SJCRH30 (cell line): ENCODE results near the gene DAPK2. TPM values are rescaled to one million over a fixed set of nuclear protein-coding genes. Genes with fewer than 3 reads are reported as not detected.
"Not testable (repeated sequence)": the region's sequence is repeated elsewhere in the genome, so short reads cannot be mapped to it uniquely, and the experiment has no call there.

Source experiments
- DNase-seq, 2 experiments: peaks; one replicate each; pipeline ENCODE4 v3.0.0-alpha.2; 2015 to 2020
- H3K27ac ChIP-seq: fragments of 250-450 bp; sonication (Bioruptor Pico); 2 replicates; pipeline ENCODE4 v1.5.1; 2020; ENCODE audit warnings: mild to moderate bottlenecking, moderate library complexity
- H3K27me3 ChIP-seq: fragments of 250-450 bp; sonication (Bioruptor Pico); 2 replicates; pipeline ENCODE4 v1.5.1; 2020; ENCODE audit warnings: mild to moderate bottlenecking, moderate library complexity
- H3K36me3 ChIP-seq: fragments of 250-450 bp; sonication (Bioruptor Pico); 2 replicates; pipeline ENCODE4 v1.5.1; 2020; ENCODE audit warnings: mild to moderate bottlenecking, moderate library complexity
- H3K4me1 ChIP-seq: fragments of 250-450 bp; sonication (Bioruptor Pico); 2 replicates; pipeline ENCODE4 v1.5.1; 2020; ENCODE audit warnings: mild to moderate bottlenecking, moderate library complexity
- H3K4me3 ChIP-seq: fragments of 250-450 bp; sonication (Bioruptor Pico); 2 replicates; pipeline ENCODE4 v1.5.1; 2020; ENCODE audit warnings: mild to moderate bottlenecking, moderate library complexity
- H3K9me3 ChIP-seq: fragments of 250-450 bp; sonication (Bioruptor Pico); replicated peaks from 2 replicates; pipeline ENCODE4 v1.5.1; 2020; ENCODE audit warnings: mild to moderate bottlenecking, moderate library complexity
- total RNA-seq: library from RNA; depleted of rRNA; stranded (reverse); fragments of >200 nt; shearing (Covaris generic); gene quantifications from 2 replicates; pipeline ENCODE4 v1.2.3, GENCODE V29; 2014

The DAPK2 gene
- total RNA-seq, 1 experiment from 2014 or later = 0.85 TPM

DNA sequence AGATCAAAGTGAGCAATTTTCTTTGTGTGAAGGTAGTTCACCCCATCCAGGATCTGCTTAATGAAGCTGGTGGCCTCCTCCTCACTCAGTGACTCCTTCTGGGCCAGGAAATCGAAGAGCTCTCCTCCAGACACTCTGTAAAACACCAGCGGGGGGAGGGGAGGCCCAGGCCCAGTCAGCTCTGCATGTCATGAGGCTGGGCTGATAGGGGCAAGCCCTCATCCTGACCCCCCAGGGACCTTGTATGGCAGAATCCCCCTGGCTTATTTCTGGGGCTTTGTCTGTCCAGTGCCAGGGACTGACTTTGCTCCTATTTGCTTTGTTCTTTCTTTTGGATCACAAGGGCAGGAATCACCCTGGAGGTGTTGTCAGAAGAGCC lies 74.9 kb downstream of the DAPK2 start:
- no peak overlapping the region for H3K27ac ChIP-seq

GRCh38 chr15:63970621-63971426 lies 75.5 kb downstream of the DAPK2 start:
- Histone ChIP-seq H3K9me3 (no peaks in the 10 kb centered on the region; the same call in 1 of the 2 replicates), H3K27me3 (no peaks in the 10 kb centered on the region), H3K4me1 (no peaks in the 10 kb centered on the region), H3K4me3 (no peak overlapping the region), H3K36me3 (no peaks in the 10 kb centered on the region), H3K27ac (no peak overlapping the region)
- DNase-seq = no peak

More for the DNA sequence above, 74.9 kb downstream of the DAPK2 start:
- no peaks in the 10 kb centered on the region for H3K36me3 ChIP-seq
- no peak for DNase-seq
- no peaks in the 10 kb centered on the region for H3K27me3 ChIP-seq
- no peak overlapping the region for H3K4me3 ChIP-seq
- no peaks in the 10 kb centered on the region; the same call in 1 of the 2 replicates for H3K9me3 ChIP-seq
- no peaks in the 10 kb centered on the region for H3K4me1 ChIP-seq

- DNase-seq = no peak
- no peaks in the 10 kb centered on the region for H3K27me3 ChIP-seq
- no peaks in the 10 kb centered on the region; the same call in 1 of the 2 replicates for H3K9me3 ChIP-seq
- no peak overlapping the region for H3K27ac ChIP-seq
- H3K4me3 ChIP-seq = no peak overlapping the region
- H3K4me1 ChIP-seq = no peaks in the 10 kb centered on the region
- H3K36me3 ChIP-seq = no peaks in the 10 kb centered on the region
Observed at GRCh38 chr15:63969652-63970421, 76.4 kb downstream of the DAPK2 start.

DNA sequence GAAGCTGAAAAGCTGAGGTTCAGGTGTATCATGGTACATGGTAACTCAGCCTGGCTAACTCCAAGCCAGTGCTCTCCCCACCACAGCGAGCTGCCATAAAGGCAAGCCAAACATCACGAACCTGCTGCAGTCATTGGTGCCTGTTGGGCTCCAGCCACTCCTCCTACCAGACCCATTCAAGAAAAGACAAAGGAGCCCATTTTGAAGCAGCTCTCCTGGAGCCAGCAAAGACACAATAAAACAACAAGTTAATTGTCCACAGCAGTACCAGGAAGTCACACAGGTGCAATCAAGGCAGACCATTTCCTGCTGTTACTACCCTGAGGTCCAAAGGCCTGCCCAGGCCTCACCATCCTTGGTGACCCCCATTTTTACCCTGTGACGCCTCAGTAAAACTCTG lies 77.6 kb downstream of the DAPK2 start:
- Histone ChIP-seq H3K4me3 (no peak overlapping the region), H3K27ac (no peak overlapping the region), H3K4me1 (no peaks in the 10 kb centered on the region), H3K27me3 (no peaks in the 10 kb centered on the region), H3K36me3 (no peaks in the 10 kb centered on the region), H3K9me3 (peaks cover 2% of the 10 kb centered on the region; the same call in 1 of the 2 replicates)
- DNase-seq = no peak

- Histone ChIP-seq H3K27ac (no peak overlapping the region), H3K36me3 (no peaks in the 10 kb centered on the region)
- no peak for DNase-seq
Observed at GRCh38 chr15:63968122-63968524, 78.2 kb downstream of the DAPK2 start.

GRCh38 chr15:63967616-63968015 lies 78.7 kb downstream of the DAPK2 start:
- DNase-seq = no peak
- no peak overlapping the region for H3K4me3 ChIP-seq
- no peaks in the 10 kb centered on the region for H3K4me1 ChIP-seq
- peaks cover 6% of the 10 kb centered on the region; the same call in 1 of the 2 replicates for H3K9me3 ChIP-seq
- no peaks in the 10 kb centered on the region for H3K36me3 ChIP-seq
- H3K27ac ChIP-seq = no peak overlapping the region
- H3K27me3 ChIP-seq = no peaks in the 10 kb centered on the region

More at GRCh38 chr15:63968122-63968524, 78.2 kb downstream of the DAPK2 start:
- H3K4me1 ChIP-seq = no peaks in the 10 kb centered on the region
- no peak overlapping the region for H3K4me3 ChIP-seq
- peaks cover 6% of the 10 kb centered on the region; the same call in 1 of the 2 replicates for H3K9me3 ChIP-seq
- no peaks in the 10 kb centered on the region for H3K27me3 ChIP-seq

DNA sequence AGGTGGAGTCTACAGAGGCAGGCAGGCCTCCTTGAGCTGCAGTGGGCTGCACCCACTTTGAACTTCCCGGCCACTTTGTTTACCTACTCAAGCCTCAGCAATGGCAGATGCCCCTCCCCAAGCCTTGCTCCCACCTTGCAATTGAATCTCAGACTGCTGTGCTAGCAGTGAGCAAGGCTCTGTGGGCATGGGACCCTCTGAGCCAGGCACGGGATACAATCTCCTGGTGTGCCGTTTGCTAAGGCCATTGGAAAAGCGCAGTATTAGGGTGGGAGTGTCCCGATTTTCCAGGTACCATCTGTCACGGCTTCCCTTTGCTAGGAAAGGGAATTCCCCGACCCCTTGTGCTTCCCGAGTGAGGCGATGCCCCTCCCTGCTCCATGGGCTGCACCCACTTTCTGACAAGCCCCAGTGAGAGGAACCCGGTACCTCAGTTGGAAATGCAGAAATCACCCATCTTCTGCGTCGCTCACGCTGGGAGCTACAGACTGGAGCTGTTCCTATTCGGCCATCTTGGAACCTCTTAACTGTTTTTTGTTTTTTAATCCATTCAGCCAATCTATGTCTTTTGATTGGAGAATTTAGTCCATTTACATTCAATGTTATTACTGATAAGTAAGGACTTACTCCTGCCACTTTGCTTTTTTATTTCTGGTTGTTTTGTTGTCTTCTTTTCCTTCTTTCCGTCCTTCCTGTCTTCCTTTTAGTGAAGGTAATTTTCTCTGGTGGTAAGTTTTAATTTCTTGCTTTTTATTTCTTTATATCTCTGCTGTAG lies 83.2 kb downstream of the DAPK2 start:
- H3K9me3 ChIP-seq, H3K4me3 ChIP-seq, H3K4me1 ChIP-seq, DNase-seq, H3K27me3 ChIP-seq, H3K27ac ChIP-seq, H3K36me3 ChIP-seq: not testable (repeated sequence)

- Histone ChIP-seq H3K27ac (no peak overlapping the region), H3K36me3 (no peaks in the 10 kb centered on the region), H3K27me3 (no peaks in the 10 kb centered on the region), H3K4me1 (peaks cover 8% of the 10 kb centered on the region; the same call in 1 of the 2 replicates), H3K4me3 (no peak overlapping the region), H3K9me3 (no peaks in the 10 kb centered on the region; the same call in 1 of the 2 replicates)
- no peak for DNase-seq
Observed at GRCh38 chr15:63953524-63953923, 92.8 kb downstream of the DAPK2 start.

DNA sequence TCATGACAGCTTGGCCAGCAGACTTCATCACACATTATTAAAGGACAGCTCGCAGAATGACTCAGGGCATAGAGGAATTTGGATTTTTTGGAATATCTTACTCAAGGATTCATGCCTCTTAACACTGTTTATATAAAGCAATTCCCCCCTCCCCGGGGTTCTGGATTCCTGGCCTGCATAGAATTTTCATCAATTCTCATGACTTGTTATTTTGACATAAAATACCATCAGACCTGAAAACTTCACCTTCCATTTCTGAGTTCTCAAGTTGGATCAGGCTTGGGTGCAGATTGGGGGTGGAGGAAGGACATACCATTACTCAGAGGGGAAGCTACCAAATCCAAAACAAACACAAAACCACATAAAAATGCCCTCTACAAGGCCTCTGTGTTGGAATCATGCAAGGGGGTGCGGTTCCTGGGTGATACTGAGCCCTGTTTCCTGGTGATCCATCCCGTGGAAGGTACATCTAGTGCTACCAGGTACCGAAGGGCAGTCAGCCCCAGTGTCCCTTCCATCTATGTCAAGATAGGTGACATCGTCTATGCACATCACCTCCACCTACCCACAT lies 95.3 kb downstream of the DAPK2 start:
- no peak for DNase-seq
- no peak overlapping the region for H3K4me3 ChIP-seq
- H3K27me3 ChIP-seq = no peaks in the 10 kb centered on the region
- H3K36me3 ChIP-seq = no peaks in the 10 kb centered on the region
- H3K27ac ChIP-seq = no peak overlapping the region
- peaks cover 8% of the 10 kb centered on the region; the same call in 1 of the 2 replicates for H3K4me1 ChIP-seq
- H3K9me3 ChIP-seq = no peaks in the 10 kb centered on the region; the same call in 1 of the 2 replicates

DNA sequence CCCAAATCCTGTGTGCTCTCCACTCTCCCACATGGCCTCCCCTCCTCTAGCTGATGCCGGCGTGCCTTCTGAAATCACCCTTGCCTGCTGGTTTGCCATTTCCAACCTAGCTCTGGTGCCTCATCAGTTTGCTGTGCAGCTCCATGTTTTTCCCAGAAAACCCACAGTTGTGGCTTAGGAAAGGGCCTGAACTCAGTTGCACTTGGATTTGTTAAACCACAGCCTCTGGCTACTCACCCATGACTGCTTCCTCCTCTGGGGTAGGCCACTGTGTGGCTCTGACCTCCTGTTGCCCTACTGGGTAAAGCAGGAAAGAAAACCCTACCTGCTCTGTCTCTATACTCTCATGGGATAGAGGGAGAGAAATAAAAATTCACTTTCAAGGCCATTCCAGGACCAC lies 97.3 kb downstream of the DAPK2 start:
- H3K4me3 ChIP-seq = no peak overlapping the region

DNA sequence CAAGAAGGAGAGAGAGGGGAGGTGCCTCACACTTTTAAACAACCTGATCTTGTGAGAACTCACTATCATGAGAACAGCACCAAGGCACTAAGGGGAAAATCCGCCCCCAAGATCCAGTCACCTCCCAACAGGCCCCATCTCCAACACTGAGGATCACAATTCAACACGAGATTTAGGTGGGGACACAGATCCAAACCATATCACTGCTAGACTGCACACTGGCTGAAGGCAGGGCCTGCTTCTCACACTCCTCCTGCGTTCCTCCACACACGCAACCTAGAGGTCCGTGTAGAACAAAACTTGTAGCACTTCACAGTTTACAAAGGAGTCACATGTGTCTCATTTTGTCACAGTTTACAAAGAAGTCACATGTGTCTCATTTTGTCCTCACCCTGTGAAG lies 97.8 kb downstream of the DAPK2 start:
- Histone ChIP-seq H3K4me3 (no peak overlapping the region), H3K9me3 (no peaks in the 10 kb centered on the region; the same call in 1 of the 2 replicates), H3K36me3 (no peaks in the 10 kb centered on the region), H3K4me1 (peaks cover 8% of the 10 kb centered on the region; the same call in 1 of the 2 replicates), H3K27ac (no peak overlapping the region), H3K27me3 (no peaks in the 10 kb centered on the region)
- DNase-seq = no peak

More for the DNA sequence above, 97.3 kb downstream of the DAPK2 start:
- H3K4me1 ChIP-seq = peaks cover 8% of the 10 kb centered on the region; the same call in 1 of the 2 replicates
- H3K36me3 ChIP-seq = no peaks in the 10 kb centered on the region
- DNase-seq = no peak
- H3K27ac ChIP-seq = no peak overlapping the region
- no peaks in the 10 kb centered on the region; the same call in 1 of the 2 replicates for H3K9me3 ChIP-seq
- H3K27me3 ChIP-seq = no peaks in the 10 kb centered on the region

DNA sequence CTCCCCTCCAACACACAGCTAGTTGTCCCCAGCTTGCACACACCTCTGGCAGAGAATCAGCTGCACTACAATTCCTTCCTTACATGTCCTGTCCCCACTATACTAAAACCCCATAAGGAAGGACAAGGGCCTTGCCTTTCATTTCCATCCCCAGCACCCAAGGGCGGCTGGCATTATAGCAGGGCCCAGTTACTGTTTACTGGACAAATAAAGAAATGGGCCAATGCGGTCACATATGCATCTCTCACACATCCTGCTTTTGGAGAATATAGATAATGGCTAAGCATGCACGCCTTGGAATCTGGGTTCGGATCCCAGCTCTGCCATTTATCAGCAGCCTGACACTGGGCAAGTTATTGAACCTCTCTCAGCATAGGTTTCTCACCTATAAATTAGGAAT lies 99.1 kb downstream of the DAPK2 start:
- DNase-seq = no peak
- Histone ChIP-seq H3K4me1 (peaks cover 8% of the 10 kb centered on the region; the same call in 1 of the 2 replicates), H3K36me3 (no peaks in the 10 kb centered on the region), H3K27me3 (no peaks in the 10 kb centered on the region), H3K27ac (no peak overlapping the region), H3K9me3 (no peaks in the 10 kb centered on the region; the same call in 1 of the 2 replicates), H3K4me3 (no peak overlapping the region)

DNA sequence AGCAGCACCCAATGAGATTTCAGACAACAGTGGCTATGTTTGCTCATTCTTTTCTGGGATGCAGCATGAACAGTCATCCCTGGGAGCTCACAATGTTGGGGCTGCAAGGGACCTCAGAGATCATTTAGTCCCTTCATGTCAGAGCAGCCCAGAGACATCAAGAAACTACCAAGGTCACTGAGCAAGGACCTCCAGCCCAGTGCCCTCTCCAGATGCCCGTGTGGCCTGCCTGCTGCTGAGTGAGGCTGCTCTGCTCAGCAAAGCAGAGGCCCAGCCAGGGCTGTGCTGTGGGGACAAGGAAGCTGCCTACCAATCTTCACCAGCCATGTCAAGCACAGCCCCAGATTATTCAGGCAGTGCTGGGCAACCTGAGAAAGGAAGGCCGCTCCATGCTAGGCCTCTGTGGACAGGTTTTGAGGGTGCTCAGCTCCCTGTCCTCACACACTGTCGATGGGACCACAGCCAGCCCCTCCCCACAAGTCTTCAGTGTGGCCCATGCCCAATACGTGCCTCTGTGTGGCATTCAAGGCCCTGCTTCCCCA lies 99.7 kb downstream of the DAPK2 start:
- H3K27me3 ChIP-seq = no peaks in the 10 kb centered on the region
- no peaks in the 10 kb centered on the region; the same call in 1 of the 2 replicates for H3K9me3 ChIP-seq
- H3K4me1 ChIP-seq = peaks cover 8% of the 10 kb centered on the region; the same call in 1 of the 2 replicates
- no peak for DNase-seq
- H3K36me3 ChIP-seq = no peaks in the 10 kb centered on the region
- H3K27ac ChIP-seq = no peak overlapping the region
- no peak overlapping the region for H3K4me3 ChIP-seq

DNA sequence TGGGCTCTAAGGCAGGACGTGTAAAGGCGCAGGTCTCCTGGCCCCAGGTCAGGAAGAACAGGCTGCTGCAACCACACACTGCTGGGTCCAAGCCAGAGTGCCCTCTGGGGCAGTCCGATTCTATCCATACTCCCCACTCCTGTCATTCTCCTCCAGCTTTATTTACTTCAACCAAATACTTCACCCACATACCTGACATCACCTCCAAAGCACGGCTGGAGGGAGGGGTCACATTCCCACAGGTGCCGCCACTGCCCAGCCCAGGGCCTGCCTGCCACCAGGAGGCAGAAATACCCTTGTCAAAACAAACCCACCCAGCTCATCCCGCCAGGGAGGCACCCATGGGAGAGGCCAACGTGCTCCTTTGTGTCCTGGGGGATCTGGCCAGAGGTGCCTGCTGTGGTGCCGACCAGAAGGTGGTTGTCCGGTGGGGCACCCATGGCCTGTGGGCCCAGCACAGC lies 100.4 kb downstream of the DAPK2 start:
- no peak for DNase-seq
- Histone ChIP-seq H3K27me3 (no peaks in the 10 kb centered on the region), H3K9me3 (no peaks in the 10 kb centered on the region; the same call in 1 of the 2 replicates), H3K4me3 (no peak overlapping the region), H3K27ac (no peak overlapping the region), H3K4me1 (peaks cover 4% of the 10 kb centered on the region; the same call in 1 of the 2 replicates), H3K36me3 (no peaks in the 10 kb centered on the region)
